AG04450 (cell line): ENCODE results near the gene TSNAXIP1. TPM values are rescaled to one million over a fixed set of nuclear protein-coding genes. Genes with fewer than 3 reads are reported as not detected.

ENCODE experiments used
- CTCF ChIA-PET: fragments of 300-600, 350-600 bp; formaldehyde crosslinking; extraction: SDS; loops from one replicate; lab custom pipeline; 2022; ENCODE audit warnings: antibody characterized with exemption, inconsistent platforms; lab: Charles Lee
- POLR2A ChIA-PET: fragments of 350-600 bp; formaldehyde crosslinking; extraction: SDS; loops from one replicate; lab custom pipeline; 2021; ENCODE audit warnings: antibody characterized with exemption, inconsistent platforms; lab: Yijun Ruan, JAX
- DNase-seq: peaks from one replicate; pipeline ENCODE4 v3.0.0-alpha.2; 2011; ENCODE audit warnings: low read depth, low spot score
- H3K27ac ChIP-seq: one replicate; pipeline ENCODE4 v1.5.1; 2012; ENCODE audit warnings: low read depth, low read length, control low read depth
- H3K27me3 ChIP-seq: one replicate; pipeline ENCODE4 v1.6.0; 2012; ENCODE audit warnings: low read length; ENCODE audit not compliant: control insufficient read depth, insufficient read depth
- H3K4me3 ChIP-seq: 2 replicates; pipeline ENCODE4 v1.5.1; 2011; ENCODE audit warnings: mild to moderate bottlenecking, low read depth, low read length, control low read depth
- H3K9me3 ChIP-seq: 2 replicates; pipeline ENCODE4 v1.5.1; 2012; ENCODE audit warnings: low read length; ENCODE audit not compliant: control insufficient read depth, insufficient read depth
- polyA plus RNA-seq: library from polyadenylated mRNA; depleted of rRNA; stranded (reverse); fragments of >200 nt; gene quantifications from 2 replicates; pipeline ENCODE4 v1.2.3, GENCODE V29; 2011
- TF ChIP-seq, protein P1 (sequence below): IDR thresholded peaks from 2 replicates; pipeline ENCODE4 v1.5.1; 2011; ENCODE audit warnings: low read depth, low read length, control low read depth, inconsistent platforms

The TSNAXIP1 gene
- polyA plus RNA-seq, 1 experiment: 0.92 TPM

- DNase-seq: no peak
- CTCF ChIA-PET: no interaction called here
- H3K9me3 ChIP-seq: no peaks in the 10 kb centered on the region; the same call in 1 of the 2 replicates
- no peak overlapping the region for H3K27ac ChIP-seq
- H3K27me3 ChIP-seq: no peaks in the 10 kb centered on the region
- TF ChIP-seq, protein P1, sequence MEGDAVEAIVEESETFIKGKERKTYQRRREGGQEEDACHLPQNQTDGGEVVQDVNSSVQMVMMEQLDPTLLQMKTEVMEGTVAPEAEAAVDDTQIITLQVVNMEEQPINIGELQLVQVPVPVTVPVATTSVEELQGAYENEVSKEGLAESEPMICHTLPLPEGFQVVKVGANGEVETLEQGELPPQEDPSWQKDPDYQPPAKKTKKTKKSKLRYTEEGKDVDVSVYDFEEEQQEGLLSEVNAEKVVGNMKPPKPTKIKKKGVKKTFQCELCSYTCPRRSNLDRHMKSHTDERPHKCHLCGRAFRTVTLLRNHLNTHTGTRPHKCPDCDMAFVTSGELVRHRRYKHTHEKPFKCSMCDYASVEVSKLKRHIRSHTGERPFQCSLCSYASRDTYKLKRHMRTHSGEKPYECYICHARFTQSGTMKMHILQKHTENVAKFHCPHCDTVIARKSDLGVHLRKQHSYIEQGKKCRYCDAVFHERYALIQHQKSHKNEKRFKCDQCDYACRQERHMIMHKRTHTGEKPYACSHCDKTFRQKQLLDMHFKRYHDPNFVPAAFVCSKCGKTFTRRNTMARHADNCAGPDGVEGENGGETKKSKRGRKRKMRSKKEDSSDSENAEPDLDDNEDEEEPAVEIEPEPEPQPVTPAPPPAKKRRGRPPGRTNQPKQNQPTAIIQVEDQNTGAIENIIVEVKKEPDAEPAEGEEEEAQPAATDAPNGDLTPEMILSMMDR: no peak
- POLR2A ChIA-PET: no interaction called here
- no peak overlapping the region for H3K4me3 ChIP-seq
These were observed 63.0 kb downstream of the TSNAXIP1 start for GRCh38 chr16:67869653-67870052.

DNA sequence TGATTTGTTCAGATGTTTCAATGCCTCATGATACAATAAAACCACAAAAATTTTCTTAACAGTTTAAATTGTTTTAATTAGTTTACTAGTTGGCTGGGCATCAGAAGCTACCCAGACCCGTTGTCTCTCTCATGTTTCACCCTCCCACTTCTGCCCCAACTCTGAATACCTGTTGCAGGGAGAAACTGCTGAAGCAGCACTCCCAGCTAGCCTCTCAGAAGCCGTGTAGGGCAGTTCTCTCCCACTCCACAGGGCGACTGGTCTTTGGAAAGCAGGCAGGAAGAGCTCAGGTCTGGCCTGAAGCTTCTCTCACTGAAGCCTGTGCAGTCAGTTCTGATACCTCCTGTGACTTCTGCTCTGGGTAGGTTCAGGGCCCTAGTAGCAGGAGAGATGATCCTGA, 64.6 kb downstream of the TSNAXIP1 start:
- Histone ChIP-seq H3K4me3 (no peak overlapping the region), H3K27me3 (no peaks in the 10 kb centered on the region), H3K9me3 (no peaks in the 10 kb centered on the region; the same call in 1 of the 2 replicates), H3K27ac (no peak overlapping the region)
- ChIA-PET CTCF (interaction anchor here (0.8 to 1.7 kb wide), 3 partner anchors 13 to 351 kb away, joined by 3 to 7 read pairs (median 4); partner anchors contain the start of gene NRN1L), POLR2A (interaction anchor here (1.0 kb wide), 1 partner anchor 8 kb away, joined by 3 read pairs; no protein-coding TSS in a partner anchor)
- DNase-seq: no peak
- TF ChIP-seq, protein P1: no peak

- ChIA-PET CTCF (interaction anchor here (0.5 to 1.7 kb wide), 4 partner anchors 12 to 370 kb away, joined by 3 to 7 read pairs (median 4); partner anchors contain the start of gene NRN1L), POLR2A (interaction anchor here (0.6 to 1.0 kb wide), 2 partner anchors 9 to 19 kb away, joined by 3 to 4 read pairs; no protein-coding TSS in a partner anchor)
- no peaks in the 10 kb centered on the region for H3K27me3 ChIP-seq
- no peaks in the 10 kb centered on the region; the same call in 1 of the 2 replicates for H3K9me3 ChIP-seq
- no peak for DNase-seq
- TF ChIP-seq, protein P1: no peak
- H3K27ac ChIP-seq: peak overlapping the region; percentile 57
- H3K4me3 ChIP-seq: no peak overlapping the region
These were observed 65.5 kb downstream of the TSNAXIP1 start for GRCh38 chr16:67872131-67872630.

GRCh38 chr16:67872631-67873434, 66.1 kb downstream of the TSNAXIP1 start, which contains the start of gene EDC4:
Gene EDC4, plus strand, starts transcription at chr16:67873052. Its CDS starts 210 bp downstream, at chr16:67873262.
- DNase-seq: peak; percentile 49
- TF ChIP-seq, protein P1: no peak
- POLR2A ChIA-PET: interaction anchor here (0.8 to 1.4 kb wide), 4 partner anchors 19 to 63 kb away, joined by 3 read pairs; partner anchors contain the start of gene CENPT
- H3K27ac ChIP-seq: peak within 1 kb of the TSS; percentile 57
- CTCF ChIA-PET: interaction anchor here (2.8 kb wide), 1 partner anchor 11 kb away, joined by 25 read pairs; the partner anchor contains the start of gene NRN1L
- H3K27me3 ChIP-seq: no peaks in the 10 kb centered on the region
- no peaks in the 10 kb centered on the region; the same call in 1 of the 2 replicates for H3K9me3 ChIP-seq
- H3K4me3 ChIP-seq: peak within 1 kb of the TSS; percentile 95
